HG03280 (cell line): ENCODE data around the gene ABHD11.
"Not testable (repeated sequence)": the region's sequence is repeated elsewhere in the genome, so short reads cannot be mapped to it uniquely, and the experiment has no call there.

Source experiments
- ATAC-seq: cut with Tn5 transposase; IDR thresholded peaks from one replicate; pipeline ENCODE4 v1.9.1; 2021; ENCODE audit warnings: mild to moderate bottlenecking, moderate library complexity; ENCODE audit not compliant: unreplicated experiment

ABHD11 gene, protein sequence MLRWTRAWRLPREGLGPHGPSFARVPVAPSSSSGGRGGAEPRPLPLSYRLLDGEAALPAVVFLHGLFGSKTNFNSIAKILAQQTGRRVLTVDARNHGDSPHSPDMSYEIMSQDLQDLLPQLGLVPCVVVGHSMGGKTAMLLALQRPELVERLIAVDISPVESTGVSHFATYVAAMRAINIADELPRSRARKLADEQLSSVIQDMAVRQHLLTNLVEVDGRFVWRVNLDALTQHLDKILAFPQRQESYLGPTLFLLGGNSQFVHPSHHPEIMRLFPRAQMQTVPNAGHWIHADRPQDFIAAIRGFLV

DNA sequence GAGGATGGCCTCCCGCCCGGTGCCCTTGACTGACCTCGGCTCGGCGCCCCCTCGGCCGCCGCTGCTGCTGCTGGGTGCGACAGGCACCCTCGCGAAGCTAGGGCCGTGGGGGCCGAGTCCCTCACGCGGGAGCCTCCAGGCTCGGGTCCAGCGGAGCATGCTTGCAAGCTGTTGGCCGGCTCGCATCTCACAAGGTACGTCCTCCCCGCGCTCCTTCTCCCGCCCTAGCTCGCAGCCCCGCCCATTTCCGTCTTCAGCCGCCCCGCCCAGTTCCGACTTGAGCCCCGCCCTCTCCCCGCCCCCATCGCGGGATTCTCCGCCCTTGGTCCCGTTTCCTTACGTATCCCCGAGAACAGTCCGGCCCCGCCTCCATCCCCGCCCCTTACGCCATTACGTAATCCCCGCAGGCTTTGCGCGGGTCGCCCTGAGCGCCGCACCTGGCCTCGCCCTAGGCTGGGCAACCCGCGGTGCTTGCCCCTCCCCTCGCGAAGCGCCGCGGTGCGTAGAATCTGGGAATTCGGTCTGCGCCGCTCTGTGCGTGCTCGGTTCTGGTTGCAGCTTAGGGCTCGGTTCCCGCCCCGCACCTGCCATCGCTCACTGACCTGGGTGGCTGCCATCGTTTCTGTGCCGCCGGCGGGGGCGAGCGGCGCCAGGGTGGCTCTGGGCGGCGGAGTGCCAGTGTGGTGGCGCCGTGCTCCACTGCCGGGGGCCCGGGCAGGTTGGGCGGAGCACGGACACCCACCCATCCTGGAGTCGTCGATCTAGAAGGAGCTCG is at the start of gene ABHD11:
ABHD11 (minus strand) TSS at position 191 of the 775 bp plus-strand sequence; CDS start at position 159, 32 bp downstream.
- peak; percentile 85 for ATAC-seq

DNA sequence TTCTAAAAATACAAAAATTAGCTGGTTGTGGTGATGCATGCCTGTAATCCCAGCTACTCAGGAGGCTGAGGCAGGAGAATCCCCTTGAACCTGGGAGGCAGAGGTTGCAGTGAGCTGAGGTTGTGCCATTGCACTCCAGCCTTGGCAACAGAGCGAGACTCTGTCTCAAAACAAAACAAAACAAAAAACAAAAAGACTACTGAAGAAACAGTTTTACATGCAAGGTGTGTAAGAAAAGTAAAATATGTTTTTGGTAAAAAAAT is 49.1 kb upstream of the ABHD11 start:
- not testable (repeated sequence) for ATAC-seq

DNA sequence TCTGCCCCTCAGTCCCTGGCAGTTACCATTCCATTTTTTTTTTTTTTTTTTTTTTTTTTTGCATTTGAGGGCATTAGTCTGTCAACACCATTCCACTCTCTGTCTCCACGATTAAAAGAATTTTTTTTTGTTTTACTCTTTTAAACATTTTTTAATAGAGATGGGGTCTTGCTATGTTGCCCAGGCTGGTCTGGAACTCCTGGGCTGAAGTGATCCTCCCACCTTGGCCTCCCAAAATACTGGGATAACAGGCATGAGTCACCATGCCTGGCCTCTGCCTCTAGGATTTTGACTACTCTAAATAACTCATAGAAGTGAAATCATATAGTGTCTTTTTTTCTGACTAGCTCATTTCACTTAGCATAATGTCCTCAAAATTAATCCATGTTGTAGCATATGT is 48.0 kb upstream of the ABHD11 start:
- no peak for ATAC-seq

DNA sequence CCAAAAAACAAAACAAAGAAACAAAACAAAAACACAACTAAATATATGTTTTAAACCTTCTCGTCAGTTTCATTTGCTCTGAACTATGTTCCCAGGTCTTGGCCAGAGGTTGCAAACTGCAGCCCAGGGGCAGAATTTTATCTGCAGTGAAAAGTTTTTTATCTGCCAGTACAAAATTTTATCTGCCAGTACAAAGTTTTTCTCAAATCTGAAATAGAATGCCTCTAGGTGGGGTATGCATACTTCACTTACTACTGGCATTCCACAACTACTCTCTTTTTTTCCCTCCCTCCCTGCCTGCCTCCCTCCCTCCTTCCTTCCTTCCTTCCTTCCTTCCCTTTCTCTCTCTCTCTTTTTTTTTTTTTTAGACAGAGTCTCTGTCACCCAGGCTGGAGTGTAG is 40.9 kb upstream of the ABHD11 start:
- no peak for ATAC-seq

DNA sequence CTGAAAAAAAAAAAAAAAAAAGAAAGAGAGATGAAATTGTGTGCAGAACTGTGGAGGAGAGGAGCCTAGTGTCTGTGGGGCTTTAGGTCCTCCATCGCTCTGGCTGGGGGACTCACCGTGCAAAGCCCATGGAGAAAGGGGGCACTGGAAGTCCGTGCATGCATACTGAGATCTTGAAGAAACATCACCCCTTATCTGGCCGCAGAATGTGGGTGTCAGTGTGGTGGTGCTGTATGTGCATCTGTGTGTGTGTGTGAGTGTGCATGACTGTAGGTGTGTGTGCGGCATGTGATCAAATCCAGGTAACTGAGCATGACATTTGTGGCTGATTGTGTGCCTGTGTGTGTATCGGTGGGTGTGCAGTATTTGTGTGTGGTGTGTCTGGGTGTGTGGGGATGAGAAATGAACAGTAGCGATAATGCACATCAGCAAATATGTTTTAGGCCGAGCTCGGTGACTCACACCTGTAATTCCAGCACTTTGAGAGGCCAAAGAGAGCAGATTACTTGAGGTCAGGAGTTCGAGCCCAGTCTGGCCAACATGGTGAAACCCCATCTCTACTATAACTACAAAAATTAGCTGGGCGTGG is 40.3 kb upstream of the ABHD11 start:
- ATAC-seq: no peak

DNA sequence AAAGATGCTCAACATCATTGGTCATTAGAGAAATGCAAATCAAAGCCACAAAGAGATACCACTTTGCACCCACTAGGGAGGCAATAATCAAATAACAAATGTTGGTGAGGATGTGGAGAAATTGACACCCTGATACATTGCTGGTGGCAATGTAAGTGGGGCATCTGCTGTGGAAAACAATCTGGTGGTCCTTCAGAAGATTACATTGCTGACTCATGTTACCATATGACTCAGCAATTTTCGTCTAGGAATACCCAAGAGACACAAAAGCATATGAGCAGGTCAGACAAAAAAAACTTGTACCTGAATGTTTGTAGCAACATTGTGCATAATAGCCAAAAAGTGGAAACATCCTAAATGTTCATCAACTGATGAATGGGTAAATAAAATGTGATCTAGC is 36.3 kb upstream of the ABHD11 start:
- ATAC-seq: no peak

DNA sequence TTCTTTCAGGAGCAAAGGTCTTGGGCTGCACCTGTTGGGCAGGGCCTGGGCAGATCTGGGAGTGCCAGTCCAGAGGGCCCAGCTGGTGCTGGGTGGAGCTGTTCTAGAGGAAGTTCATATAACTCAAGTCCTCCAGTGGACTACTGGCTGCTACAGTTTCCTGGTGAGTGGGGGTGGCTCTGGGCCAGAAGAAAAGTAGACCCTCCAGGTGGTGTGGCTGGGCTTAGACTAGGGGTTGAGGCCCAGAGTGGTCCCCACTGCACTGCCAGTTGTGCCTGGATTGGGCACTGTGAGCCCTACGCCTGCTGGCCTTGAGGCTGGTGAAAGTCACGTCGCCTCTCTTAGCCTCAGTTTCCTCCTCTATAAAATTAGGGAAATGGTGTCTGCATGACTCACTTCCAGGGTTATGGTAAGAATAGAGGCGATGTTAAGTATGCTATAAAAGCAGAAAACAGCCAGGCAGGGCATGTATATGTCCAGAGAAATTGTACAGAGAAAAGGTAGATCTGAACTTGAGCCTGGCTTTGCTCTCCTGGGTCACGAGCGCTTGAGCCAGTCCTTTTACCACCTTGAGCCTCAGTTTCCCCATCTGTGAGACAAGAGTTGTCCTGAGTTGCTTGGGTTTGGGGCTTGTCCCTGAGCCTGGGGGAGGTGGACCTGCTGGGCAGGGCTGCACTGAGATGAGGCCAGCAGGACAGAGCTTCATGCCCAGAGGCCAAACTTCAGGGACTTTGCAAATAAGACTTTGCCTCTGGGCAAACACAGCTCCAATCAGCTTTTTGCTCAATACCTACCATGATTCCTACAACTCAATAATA is 35.3 kb upstream of the ABHD11 start:
- no peak for ATAC-seq

DNA sequence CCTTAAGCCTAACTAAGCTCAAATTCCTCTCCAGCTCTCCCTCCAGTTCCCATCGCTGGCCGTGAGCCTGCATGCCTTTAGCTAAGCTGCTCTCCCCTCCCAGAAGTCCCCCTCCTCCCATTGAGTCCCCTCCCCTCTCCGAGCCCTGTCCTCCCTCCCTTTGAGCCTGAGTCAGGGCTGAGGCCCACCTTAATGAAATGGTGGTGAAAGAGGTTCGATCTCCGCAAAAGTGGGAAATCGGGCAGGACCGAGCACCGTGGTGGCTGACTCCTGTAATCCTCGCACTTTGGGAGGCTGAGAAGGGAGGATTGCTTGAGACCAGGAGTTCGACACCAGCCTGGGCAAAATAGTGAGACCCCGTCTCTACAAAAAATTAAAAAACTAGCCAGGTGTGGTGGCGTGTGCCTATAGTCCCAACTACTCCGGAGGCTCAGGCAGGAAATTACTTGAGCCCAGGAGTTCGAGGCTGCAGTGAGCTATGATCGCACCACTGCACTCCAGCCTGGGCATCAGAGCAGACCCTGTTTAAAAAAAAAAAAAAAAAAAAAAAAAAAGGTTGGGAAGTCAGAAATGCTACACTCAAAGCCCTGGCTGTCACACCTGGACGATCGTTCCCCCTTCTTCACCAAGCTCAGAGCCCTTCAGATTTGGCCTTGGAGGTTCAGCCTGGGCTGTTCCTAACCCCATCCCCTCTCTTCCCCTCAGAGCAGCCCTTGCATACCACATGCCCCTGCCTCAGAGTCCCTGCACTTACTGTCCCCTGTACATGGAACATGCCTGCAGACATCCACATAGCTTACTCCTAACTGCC is 32.5 kb upstream of the ABHD11 start:
- ATAC-seq: no peak

DNA sequence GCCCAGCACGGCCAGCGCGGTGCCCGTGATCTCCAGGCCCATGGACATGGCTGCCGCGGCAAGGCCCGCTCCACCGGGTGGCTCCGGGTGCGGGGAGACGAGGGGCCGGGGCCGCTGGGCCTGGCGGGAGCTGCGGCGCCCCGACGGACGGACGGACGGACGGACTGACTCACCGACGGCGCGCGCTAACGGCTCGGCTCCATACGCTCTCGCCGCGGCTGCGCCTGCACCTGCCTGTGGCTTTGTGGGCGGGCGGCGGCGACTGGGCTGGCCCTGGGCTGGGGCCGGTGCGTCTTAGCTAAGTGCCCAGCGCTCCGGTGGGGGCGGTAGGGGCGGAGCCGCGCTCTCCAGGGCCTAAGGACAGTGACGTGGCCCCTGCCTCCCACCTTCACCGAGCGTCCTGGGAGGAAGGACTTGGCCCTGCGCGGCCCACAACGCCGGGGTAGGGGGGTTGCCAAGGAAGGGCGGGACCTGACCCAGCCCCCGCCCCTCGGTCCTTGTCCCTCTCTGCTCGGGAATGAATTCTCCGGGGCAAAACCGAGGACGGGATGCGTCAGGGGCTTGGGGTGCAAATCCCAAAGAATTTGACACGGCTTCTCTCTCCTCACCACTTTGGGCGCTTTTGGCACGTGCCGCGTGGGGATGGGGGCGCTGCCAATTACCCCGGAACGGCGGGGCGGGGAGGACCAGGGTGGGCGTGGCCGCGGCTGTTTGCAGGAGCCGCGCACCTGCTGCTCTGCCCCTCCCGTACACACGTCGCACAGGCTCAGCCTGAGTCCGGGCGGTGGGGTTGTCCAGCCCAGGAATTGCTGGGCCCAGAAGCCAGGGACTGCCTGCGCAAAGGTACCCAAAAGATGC is 31.6 kb upstream of the ABHD11 start, which contains the start of gene CLDN3:
CLDN3 (minus strand) TSS at position 269 of the 858 bp plus-strand sequence; CDS start at position 48, 221 bp downstream.
- ATAC-seq: no peak

DNA sequence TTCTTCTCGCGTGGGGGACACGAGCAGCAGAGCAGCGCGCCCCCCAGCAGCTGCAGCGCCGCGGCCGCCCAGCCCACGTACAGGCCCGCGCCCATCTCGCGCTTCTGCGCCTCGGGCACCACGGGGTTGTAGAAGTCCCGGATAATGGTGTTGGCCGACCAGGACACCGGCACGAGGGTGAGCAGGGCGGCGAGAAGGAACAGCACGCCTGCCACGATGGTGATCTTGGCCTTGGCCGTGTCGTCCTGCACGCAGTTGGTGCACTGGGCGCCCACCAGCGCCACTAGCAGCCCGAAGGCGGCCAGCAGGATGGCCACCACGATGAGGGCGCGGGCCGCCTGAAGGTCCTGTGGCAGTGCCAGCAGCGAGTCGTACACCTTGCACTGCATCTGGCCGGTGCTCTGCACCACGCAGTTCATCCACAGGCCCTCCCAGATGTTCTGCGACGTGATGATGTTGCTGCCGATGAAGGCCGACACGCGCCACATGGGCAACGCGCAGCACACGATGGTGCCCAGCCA is 30.9 kb upstream of the ABHD11 start:
- no peak for ATAC-seq

DNA sequence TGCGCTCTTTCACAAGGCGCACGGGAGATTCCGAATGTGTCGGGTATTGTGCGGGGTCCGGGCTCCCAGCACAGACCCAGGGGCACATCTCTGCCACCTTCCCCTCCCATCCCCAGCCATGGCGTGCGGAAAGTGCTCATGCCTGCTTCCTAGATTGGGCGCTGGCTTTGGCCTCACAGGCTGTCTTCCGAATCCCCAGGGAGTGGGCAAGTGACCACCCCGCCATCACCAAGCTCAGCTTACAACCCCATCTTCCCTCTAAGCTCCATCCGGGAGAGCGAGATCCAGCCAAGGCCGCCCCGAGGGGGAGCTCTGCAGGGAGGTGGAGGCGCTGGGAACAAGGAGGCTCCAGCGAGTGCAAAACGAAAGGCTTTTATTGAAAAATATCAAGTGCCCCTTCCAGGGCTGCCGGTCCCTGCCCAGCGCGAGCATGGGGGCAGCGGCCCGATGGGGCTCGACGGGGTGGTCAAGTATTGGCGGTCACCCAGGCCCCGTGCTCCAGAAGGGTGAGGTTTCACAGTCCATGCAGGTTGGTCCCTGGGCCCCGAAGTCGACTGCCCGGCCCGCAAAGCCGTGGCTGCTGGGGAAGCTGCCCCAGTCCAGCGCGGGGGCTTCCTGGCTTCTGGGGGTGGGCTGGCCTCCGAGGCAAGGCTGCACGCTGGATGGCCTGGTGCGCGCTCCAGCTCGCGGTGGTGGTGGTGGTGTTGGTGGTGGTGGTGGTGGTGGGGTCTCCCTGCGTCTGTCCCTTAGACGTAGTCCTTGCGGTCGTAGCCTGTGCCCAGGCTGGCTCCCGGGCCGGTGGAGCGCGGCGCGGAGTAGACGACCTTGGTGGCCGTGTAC is 30.3 kb upstream of the ABHD11 start:
- no peak for ATAC-seq

DNA sequence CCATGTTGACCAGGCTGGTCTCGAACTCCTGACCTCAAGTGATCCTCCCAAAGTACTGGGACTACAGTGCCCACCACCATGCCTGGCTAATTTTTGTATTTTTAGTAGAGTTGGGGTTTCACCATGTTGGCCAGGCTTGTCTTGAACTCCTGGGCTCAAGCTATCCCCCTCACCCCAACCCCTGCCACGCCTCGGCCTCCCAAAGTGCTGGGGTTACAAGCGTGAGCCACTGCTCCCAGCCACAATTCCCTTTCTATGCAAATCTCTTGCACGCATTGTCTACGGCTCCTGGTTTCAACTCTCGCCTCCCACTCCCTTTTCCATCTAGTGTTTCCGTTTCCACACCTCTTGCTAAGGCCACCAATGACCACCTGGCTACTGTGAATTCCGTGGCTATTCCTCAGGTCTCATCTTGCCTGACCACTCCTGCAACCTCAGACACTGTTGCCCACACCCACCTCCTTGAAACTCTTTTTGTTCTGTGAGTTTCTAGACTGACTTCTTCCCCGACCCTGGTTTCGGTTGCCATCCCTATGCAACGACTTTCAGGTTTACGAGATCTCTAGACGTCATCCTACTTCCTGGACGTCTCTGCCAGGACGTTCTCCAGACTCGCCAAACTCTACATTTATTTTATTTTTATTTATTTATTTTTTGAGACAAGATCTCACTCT is 28.1 kb upstream of the ABHD11 start:
- ATAC-seq: no peak

DNA sequence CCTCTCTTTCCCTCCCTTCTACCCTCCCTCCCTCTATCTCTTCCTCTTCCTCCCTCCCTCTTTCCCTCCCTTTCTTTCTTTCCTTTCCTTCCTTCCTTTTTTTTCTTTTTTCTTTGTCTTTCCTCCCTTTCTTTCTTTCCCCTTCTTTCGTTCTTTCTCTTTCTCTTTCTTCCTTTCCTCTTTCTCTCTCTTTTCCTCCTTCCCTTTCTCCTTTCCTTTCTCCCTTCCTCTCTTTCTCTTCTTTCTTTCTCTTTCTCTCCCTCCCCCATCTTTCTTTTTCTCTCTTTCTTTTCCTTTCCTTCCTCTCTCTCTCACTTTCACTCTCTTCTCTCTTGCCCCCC is 24.0 kb upstream of the ABHD11 start:
- ATAC-seq: no peak

DNA sequence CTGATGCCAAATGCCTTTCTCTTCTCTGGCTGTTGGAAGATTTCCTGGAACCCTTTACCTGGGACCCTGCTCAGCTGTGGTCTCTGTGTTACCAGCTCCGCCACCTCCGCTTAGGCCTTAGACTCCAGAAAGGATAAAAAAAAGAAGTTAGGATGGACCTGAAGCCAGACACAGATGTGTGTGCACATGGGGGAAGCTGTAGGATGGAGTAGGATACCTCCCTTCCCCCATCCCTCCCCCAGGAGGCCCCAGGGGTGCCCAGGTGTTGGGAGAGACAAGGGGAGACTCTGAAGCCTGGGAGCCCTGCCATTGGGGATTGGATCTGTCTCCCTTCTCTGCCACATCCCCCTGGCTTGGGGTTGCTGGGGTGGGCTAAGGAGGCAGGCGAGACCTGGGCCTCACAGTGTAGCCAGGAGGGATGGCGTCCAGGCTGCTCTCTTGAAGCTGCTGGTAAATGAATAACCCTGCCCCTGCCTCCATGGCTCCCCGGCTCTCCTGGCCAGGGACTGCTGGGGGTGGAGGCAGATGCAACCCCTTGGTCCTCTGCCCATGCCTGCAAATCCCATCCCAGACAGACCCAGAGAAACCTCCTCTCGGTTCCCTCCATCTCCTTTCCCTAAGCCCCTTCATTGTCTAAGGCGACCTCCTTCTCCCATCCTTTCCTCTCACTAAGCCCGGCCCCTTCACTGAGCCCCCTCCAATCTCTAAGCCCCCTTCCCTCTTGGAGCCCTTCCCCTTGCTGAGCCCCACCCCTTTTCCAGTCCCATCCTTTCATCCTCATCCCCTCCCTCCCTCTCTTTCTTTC is 23.5 kb upstream of the ABHD11 start:
- no peak for ATAC-seq

DNA sequence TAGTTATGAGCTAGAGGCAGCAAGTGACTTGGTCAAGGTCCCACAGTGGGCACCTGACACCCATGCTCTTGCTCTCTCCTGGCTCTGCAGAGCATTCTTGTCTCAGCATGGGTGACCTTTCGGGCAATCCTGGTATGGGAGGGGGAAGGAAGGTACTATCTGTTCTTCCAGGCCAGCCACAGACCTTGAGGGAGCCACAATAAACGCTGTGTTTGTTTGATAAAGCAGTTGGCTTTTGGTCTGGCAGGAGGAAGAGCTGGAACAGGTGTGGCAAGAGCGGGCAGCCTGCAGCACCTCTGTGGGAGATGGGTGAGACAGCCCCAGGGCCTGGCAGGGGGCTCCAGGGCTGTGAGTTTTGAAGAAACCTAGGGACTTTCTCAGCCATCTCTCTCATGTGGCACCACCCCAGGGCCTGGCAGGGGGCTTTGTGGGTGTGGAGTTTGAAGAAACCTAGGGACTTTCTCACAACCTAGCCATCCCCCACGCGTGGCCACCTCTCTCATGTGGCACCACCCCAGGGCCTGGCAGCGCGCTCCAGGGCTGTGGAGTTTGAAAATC is 20.1 kb upstream of the ABHD11 start:
- no peak for ATAC-seq

DNA sequence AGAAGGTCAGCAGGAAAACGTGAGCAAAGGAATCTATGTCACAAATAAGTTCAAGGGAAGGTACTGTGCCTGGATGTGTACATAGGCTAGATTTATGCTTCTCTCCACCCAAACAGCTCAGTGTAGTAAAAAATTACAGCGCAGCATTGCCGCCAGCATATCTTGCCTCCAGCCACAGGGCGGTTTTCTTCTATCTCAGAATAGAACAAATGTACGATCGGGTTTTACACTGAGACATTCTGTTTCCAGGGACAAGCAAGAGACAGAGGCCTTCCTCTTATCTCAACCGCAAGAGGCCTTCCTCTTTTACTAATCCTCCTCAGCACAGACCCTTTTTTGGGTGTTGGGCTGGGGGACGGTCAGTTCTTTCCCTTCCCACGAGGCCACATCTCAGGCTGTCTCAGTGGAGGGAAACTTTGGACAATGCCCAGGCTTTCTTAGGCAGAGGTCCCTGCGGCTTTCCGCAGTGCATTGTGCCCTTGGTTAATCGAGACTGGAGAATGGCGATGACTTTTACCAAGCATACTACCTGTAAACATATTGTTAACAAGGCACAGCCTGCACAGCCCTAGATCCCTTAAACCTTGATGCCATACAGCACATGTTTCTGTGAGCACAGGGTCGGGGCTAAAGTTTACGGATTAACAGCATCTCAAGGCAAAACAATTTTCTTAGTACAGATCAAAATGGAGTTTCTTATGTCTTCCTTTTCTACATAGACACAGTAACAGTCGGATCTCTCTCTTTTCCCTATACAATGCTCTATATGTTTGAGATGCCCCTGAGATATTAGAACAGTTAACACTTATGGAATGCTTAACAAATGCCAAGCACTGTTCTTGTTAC is 11.6 kb upstream of the ABHD11 start:
- ATAC-seq: no peak
